GM12872 (cell line): ENCODE data around the gene SIX1.

ENCODE experiments used
- CTCF ChIP-seq: IDR thresholded peaks from 3 replicates; pipeline ENCODE4 v1.5.1; 2011; ENCODE audit warnings: low read depth, mild to moderate bottlenecking, low read length, moderate library complexity; ENCODE audit not compliant: insufficient read depth

The SIX1 gene

GRCh38 chr14:60658909-60659585 is 9.8 kb upstream of the SIX1 start:
- no peak for TF ChIP-seq CTCF

- TF ChIP-seq CTCF: no peak
These were observed 9.0 kb upstream of the SIX1 start for GRCh38 chr14:60658211-60658690.

- no peak for TF ChIP-seq CTCF
These were observed 8.4 kb upstream of the SIX1 start for GRCh38 chr14:60657456-60658210.

- TF ChIP-seq CTCF: peak; percentile 65
These were observed 7.6 kb upstream of the SIX1 start for GRCh38 chr14:60656686-60657455.

GRCh38 chr14:60655898-60656685 is 6.8 kb upstream of the SIX1 start:
- no peak for TF ChIP-seq CTCF

- no peak for TF ChIP-seq CTCF
These were observed 6.0 kb upstream of the SIX1 start for GRCh38 chr14:60655119-60655897.
